C1 segment of cervical spinal cord (tissue), 14 donors: ENCODE results near the gene PTX4.
"Not testable (repeated sequence)": the region's sequence is repeated elsewhere in the genome, so short reads cannot be mapped to it uniquely, and the experiment has no call there.

Source experiments
- DNase-seq, 14 donors: peaks; one replicate each; lab custom pipeline; 2025; lab: John Stamatoyannopoulos, UW

The PTX4 gene

DNA sequence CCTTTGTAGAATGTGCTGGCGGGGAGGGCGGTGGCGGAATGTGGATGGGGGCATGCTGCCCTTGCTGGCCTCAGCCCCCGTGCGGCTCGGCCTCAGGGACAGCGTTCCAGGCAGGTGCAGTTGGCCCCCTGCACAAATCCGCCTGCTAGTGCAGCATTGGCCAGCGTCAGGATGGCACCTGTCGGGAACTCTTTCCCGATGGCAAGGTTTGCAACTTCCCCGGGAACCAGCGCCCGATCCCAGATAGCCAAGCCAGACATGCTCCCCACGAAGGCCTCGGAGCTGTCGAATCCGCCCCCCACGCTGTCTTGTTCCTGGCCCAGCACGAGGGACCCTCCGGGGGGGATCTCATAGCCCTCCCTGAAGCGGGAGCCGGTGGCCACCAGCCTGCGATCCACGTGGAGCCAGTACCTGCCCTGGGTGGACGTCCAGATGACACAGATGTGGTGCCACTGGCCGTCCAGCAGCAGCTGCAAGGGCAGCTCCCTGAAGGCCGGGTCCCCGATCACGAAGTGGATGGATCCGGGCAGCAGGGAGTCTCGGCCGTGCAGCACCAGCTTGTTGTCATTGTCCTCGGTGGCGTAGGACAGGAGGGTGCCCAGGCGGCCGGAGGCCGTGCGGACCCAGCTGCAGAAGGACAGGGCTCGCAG, 2.8 kb downstream of the PTX4 start:
- DNase-seq, result no peak

DNA sequence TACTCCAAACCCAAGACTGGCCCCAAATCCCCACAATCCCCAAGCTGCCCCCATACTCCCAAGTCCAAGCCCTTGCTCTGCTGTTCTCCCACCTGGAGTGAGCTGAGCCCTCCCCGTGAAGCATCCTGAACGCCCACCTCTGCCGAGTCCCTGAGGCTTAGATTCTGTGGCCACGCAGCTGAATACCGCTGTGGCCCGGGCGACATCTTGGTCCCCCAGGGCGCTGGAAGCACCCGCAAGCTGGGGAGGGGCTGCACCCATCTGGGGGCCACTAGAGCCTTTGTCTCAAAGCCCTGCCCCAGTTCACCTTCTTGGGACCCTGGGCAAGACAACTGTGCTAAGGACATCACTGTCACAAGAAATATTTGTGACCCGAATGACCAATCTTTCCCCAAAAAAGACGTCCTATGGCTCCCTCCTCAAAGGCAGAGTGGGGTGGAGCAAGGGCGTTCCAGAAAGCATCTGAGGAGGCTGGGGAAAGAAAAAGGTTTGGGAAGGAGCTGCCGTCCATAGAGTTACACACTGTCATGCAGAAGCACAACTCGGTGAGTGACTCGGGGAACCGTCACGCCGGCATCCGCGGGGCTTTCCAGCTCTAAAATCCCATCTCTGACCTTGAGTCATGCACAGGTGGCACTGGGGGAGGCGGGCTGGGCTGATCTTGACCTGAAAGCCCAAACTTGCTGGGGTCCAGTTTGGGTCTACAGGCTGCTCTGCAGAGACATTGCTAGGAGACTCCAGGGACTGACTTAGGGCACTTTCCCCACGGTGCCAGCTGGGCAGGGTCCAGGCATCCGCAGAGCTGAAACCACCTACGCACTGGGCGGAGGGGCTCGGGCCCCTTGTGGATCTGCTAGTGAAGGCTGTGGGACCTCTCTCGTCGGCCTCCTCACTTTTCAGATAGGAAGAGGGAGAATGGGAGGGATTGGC, 6.6 kb downstream of the PTX4 start:
- DNase-seq, result no peak

DNA sequence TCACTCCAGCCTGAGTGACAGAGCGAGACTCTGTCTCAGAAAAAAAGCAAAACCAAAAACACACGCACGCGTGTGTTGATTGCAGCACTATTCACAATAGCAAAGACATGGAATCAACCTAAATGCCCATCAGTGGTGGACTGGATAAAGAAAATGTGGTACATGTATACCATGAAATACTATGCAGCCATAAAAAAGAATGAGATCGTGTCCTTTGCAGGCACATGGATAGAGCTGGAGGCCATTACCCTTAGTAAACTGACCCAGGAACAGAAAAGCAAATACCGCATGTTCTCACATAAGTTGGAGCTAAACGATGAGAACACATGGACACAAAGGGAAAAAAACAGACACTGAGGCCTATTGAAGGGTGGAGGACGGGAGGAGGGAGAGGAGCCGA, 9.8 kb downstream of the PTX4 start:
- DNase-seq, result not testable (repeated sequence)

GRCh38 chr16:1477033-1477432, 11.7 kb downstream of the PTX4 start:
- DNase-seq, result no peak

DNA sequence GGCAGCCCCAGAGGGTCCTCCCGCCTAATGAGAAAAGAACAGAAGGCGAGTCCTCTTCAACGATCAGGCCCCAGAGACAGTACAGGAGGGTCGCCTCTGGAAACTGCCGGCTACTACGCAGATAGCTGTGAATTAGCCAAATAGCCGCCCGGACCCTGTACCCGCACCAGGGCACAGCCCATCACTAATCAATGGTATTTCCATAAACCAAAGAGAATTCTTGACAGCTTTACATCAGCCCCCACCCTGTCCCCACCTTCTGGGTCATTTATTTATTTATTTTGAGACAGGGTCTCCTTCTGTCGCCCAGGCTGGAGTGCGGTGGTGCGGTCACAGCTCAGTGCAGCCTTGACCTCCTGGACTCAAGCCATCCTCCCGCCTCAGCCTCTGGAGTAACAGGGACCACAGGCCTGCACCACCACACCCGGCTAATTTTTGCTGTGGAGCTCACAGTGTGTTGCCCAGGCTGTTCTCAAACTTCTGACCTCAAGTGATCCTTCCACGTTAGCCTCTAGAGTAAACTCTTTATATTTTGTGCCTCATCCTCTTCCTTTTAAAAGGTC, 13.1 kb downstream of the PTX4 start:
- no peak for DNase-seq

DNA sequence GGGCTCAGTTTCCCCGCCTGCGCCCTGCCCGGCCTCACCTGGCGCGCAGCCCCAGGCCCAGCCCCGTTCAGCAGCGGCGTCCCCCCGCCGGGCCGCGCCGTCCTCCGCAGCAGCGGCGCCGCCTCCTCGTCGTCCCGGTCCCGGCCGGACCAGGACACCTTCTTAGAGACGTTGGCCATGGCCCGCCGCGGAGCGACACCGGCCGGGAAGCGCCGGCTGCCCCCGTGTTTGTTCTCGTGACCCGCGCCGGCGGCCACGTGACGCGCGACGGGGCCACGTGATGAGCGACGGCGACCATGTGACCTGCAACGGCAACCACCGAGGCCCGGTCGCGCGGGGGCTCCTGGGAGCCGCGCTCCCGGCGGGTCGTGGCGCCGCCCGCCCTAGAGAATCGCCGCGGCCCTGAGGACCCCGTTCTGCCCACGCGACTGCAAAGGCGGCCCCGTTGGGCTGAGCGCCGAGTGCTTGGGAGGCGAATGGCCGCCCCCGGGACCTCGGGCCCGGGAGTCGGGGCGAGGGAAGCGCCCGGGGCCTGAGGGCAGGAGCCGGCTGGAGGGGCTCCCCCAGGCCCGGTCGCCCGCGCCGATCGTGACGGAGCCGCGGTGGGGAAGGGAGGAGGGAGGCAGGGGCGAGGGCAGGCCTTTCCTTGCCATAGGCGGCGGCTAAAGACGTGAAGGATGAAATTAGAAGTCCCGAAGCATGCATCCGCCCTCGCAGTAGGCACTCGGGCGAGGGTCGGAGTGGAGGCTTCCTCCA, 13.8 kb downstream of the PTX4 start, which contains the start of gene CLCN7:
TSS of gene CLCN7 (minus strand) at position 233 of the 756 bp plus-strand sequence. CDS start at position 179, 54 bp downstream.
- peak; percentile 36 to 95 (median 81) for DNase-seq

GRCh38 chr16:1474082-1474795, 14.5 kb downstream of the PTX4 start:
- no peak for DNase-seq

DNA sequence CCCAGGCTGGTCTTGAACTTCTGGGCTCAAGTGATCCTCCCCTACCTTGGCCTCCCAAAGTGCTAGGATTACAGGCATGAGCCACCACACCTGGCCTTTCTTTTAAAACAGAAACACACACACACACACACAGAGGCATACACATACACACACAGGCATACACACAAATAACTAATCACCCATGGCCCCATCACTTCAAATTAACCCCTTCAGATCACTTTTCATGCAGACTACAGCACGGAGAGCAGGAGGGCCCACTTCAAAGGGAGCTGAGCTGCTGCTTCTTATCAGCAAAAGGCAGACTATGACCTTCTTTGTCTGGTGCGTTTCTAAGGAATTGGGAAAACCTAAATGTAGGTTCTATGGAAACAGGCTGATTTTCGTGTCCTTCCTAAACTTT, 15.8 kb downstream of the PTX4 start:
- DNase-seq, result no peak

DNA sequence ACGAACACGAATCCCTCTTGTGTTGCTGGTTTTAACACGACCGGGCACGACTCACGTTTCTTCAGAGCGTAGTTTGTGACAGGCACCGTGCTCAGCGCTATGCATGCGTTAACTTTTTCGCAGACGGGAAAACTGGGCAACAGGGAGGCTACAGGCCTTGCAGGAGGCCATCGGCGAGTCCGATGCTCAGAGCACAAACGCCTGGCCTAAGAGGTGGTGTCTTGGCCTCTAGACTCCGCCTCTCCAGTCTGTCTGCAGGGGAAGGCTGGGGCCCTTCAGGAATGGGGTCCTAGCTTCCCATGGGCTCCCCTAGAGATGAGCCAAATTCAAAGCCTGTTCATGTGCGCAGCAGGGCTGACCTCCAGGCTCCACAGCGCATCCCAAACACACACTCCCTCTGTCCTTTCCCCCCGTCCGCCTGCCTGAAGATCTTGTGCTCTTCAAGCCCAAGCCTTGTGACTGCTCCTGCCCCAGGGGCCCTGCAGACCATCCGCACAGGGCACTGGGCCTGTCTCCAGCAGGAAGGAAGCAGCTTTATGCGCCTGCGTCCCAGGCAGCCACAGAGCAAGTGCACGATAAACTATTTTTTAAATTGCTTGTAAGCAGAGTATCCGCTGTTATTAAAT, 17.1 kb downstream of the PTX4 start:
- no peak for DNase-seq

GRCh38 chr16:1470481-1471251, 18.1 kb downstream of the PTX4 start:
- DNase-seq, result no peak

DNA sequence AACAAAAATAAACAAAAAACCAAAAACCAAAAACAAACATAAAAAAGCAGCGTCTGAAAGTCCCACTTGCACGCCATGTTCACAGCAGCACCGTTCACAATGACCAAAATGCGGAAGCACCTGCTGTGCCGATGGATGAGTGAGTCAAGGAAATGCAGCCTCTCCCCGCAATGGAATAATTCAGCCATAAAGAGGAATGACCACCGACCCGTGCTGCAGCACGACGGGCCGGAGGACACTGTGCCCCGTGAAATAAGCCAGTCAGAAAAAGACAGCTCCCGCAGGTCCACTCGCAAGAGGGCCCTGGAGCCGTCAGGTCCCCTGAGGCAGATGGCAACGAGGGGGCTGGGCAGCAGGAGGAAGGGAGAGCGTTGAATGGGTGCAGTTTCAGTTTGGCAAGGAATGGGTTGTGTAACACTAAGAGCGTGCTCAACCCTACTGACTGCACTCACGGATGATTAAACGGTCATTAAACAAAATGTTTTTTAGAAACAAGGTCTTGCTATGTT, 19.0 kb downstream of the PTX4 start:
- DNase-seq, result no peak

- not testable (repeated sequence) for DNase-seq
Measured at GRCh38 chr16:1469141-1469540, 19.6 kb downstream of the PTX4 start.

GRCh38 chr16:1468426-1468810, 20.3 kb downstream of the PTX4 start:
- DNase-seq, result no peak

GRCh38 chr16:1466968-1467521, 21.7 kb downstream of the PTX4 start:
- no peak for DNase-seq

GRCh38 chr16:1466054-1466453, 22.7 kb downstream of the PTX4 start:
- DNase-seq, result no peak

GRCh38 chr16:1465567-1465915, 23.2 kb downstream of the PTX4 start:
- no peak for DNase-seq

- no peak for DNase-seq
Measured at GRCh38 chr16:1464894-1465566, 23.7 kb downstream of the PTX4 start.

DNA sequence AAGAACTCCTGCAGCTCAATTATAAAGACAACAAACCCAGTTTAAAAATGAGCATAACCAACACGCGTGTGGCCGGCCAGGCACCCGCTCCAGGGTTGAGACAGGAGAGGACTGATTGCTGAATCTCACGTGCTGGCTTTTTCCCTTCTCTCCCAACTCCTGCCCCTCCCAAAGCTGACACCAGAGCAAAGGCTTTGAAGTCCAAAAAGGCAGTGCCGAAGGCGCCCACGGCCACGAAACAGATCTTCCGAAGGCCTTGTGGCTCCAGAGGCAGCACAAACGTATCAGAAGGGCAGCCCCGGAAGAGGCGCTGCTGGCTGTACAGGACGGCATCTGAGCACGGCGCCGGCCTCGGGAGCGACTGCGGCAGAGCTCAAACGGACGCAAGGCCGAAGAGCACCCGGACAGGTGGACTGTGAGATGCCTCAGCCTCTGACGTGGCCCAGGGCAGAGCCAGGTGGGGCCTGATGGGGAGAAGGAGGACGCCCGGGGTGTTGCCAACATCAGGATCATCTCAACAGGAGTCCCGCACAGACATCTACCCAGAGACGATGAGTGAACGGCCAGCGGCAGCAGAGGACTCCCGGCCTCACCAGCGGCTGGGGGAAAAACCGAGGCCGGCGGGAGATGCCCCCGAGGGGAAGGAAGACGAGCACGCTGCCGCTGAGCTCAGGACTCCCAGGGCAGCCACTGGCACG, 24.4 kb downstream of the PTX4 start:
- DNase-seq, result no peak
